TTC549 (cell line): ENCODE results near the gene CDCA4.
"Not testable (repeated sequence)": the region's sequence is repeated elsewhere in the genome, so short reads cannot be mapped to it uniquely, and the experiment has no call there.

Experiments
- FAIRE-seq: peaks from 2 replicates; lab custom pipeline; 2012; peaks lifted over from hg19 to GRCh38; lab: Jason Lieb, UNC

Gene CDCA4

GRCh38 chr14:105033412-105033900 is 12.6 kb upstream of the CDCA4 start:
- not testable (repeated sequence) for FAIRE-seq

- not testable (repeated sequence) for FAIRE-seq
These were observed 11.6 kb upstream of the CDCA4 start for GRCh38 chr14:105032451-105032901.

- no peak for FAIRE-seq
These were observed 10.0 kb upstream of the CDCA4 start for GRCh38 chr14:105030836-105031396.

- no peak for FAIRE-seq
These were observed 9.3 kb upstream of the CDCA4 start for GRCh38 chr14:105030194-105030593.

GRCh38 chr14:105029402-105029801 is 8.5 kb upstream of the CDCA4 start:
- no peak for FAIRE-seq

- FAIRE-seq = no peak
These were observed 7.5 kb upstream of the CDCA4 start for GRCh38 chr14:105028251-105028927.

GRCh38 chr14:105027718-105028117 is 6.8 kb upstream of the CDCA4 start:
- FAIRE-seq = not testable (repeated sequence)

- FAIRE-seq = no peak
These were observed 6.1 kb upstream of the CDCA4 start for GRCh38 chr14:105026802-105027563.

- no peak for FAIRE-seq
These were observed 5.3 kb upstream of the CDCA4 start for GRCh38 chr14:105026033-105026785.

GRCh38 chr14:105025429-105025828 is 4.5 kb upstream of the CDCA4 start:
- FAIRE-seq = no peak

- no peak for FAIRE-seq
These were observed 3.1 kb upstream of the CDCA4 start for GRCh38 chr14:105023791-105024480.

GRCh38 chr14:105023144-105023543 is 2.3 kb upstream of the CDCA4 start:
- no peak for FAIRE-seq

GRCh38 chr14:105022276-105022670 is 1.4 kb upstream of the CDCA4 start:
- FAIRE-seq = no peak

GRCh38 chr14:105021656-105022275 is 883 bp upstream of the CDCA4 start:
- FAIRE-seq = no peak

- no peak for FAIRE-seq
These were observed 745 bp downstream of the CDCA4 start for GRCh38 chr14:105019861-105020814.

GRCh38 chr14:105018414-105018813 is 2.5 kb downstream of the CDCA4 start:
- no peak for FAIRE-seq

GRCh38 chr14:105015905-105016304 is 5.0 kb downstream of the CDCA4 start:
- no peak for FAIRE-seq

GRCh38 chr14:105015242-105015641 is 5.6 kb downstream of the CDCA4 start:
- no peak for FAIRE-seq

- no peak for FAIRE-seq
These were observed 6.3 kb downstream of the CDCA4 start for GRCh38 chr14:105014631-105015030.

GRCh38 chr14:105014032-105014431 is 6.9 kb downstream of the CDCA4 start:
- no peak for FAIRE-seq
